NCI-H524 (cell line): Measurements from ENCODE around the gene IL27RA.

Experiments
- DNase-seq, 2 experiments: peaks; one replicate each; lab custom pipeline; 2025; lab: John Stamatoyannopoulos, UW

Gene IL27RA

GRCh38 chr19:14089412-14089661 lies 57.8 kb downstream of the IL27RA start:
- DNase-seq, result no peak

- peak in 1 of 2 experiments; percentile 62 for DNase-seq
Measured at GRCh38 chr19:14089662-14090508, 58.3 kb downstream of the IL27RA start.

GRCh38 chr19:14090509-14091080 lies 59.0 kb downstream of the IL27RA start, which contains the start of gene SAMD1:
SAMD1 (minus strand) TSS chr19:14090751.
- peak; percentile 82 to 86 for DNase-seq

GRCh38 chr19:14091081-14091812 lies 59.7 kb downstream of the IL27RA start:
- DNase-seq, result peak; percentile 42 to 71

GRCh38 chr19:14091813-14092462 lies 60.4 kb downstream of the IL27RA start:
- DNase-seq, result peak in 1 of 2 experiments; percentile 22

GRCh38 chr19:14093117-14093823 lies 61.7 kb downstream of the IL27RA start:
- no peak for DNase-seq

GRCh38 chr19:14094854-14095253 lies 63.3 kb downstream of the IL27RA start:
- DNase-seq, result no peak

GRCh38 chr19:14096272-14096992 lies 64.9 kb downstream of the IL27RA start:
- no peak for DNase-seq

- DNase-seq, result peak in 1 of 2 experiments; percentile 11
Measured at GRCh38 chr19:14097532-14098151, 66.1 kb downstream of the IL27RA start.

GRCh38 chr19:14101003-14101545 lies 69.5 kb downstream of the IL27RA start:
- DNase-seq, result no peak

GRCh38 chr19:14102102-14102696 lies 70.6 kb downstream of the IL27RA start:
- no peak for DNase-seq

- no peak for DNase-seq
Measured at GRCh38 chr19:14102756-14103155, 71.2 kb downstream of the IL27RA start.
